MCF 10A (cell line): ENCODE measurements around the gene MYRF. TPM values are rescaled to one million over a fixed set of nuclear protein-coding genes. Genes with fewer than 3 reads are reported as not detected.

Source experiments
- BruUV-seq: library from RNA; stranded (reverse); fragments of 400-500 nt; replicated peaks from 2 replicates; lab custom pipeline; 2021; lab: Mats Ljungman, UMichigan
- CTCF ChIA-PET: fragments of 300-600 bp; sonication (Branson Sonifier 250); formaldehyde crosslinking; extraction: SDS; loops from one replicate; lab custom pipeline; 2021; ENCODE audit warnings: antibody characterized with exemption, inconsistent platforms; lab: Yijun Ruan, JAX
- POLR2A ChIA-PET: fragments of 300-600, 350-650 bp; sonication (Branson Sonifier 250); formaldehyde crosslinking; extraction: SDS; loops from one replicate; lab custom pipeline; 2020; ENCODE audit warnings: antibody characterized with exemption, inconsistent platforms; lab: Yijun Ruan, JAX
- DNase-seq: peaks from one replicate; pipeline ENCODE4 v3.0.0-alpha.2; 2018; ENCODE audit not compliant: unreplicated experiment
- H3K27ac Mint-ChIP-seq: one replicate; pipeline ENCODE4 v1.8.0; 2022; ENCODE audit warnings: mild to moderate bottlenecking, low read depth, mixed read lengths; ENCODE audit not compliant: unreplicated experiment
- H3K27me3 Mint-ChIP-seq: one replicate; pipeline ENCODE4 v1.8.0; 2022; ENCODE audit warnings: mixed read lengths; ENCODE audit not compliant: insufficient read depth, unreplicated experiment
- H3K36me3 Mint-ChIP-seq: one replicate; pipeline ENCODE4 v1.8.0; 2022; ENCODE audit warnings: mild to moderate bottlenecking, moderate library complexity, mixed read lengths; ENCODE audit not compliant: insufficient read depth, unreplicated experiment
- H3K4me1 Mint-ChIP-seq: one replicate; pipeline ENCODE4 v1.8.0; 2022; ENCODE audit warnings: mixed read lengths; ENCODE audit not compliant: insufficient read depth, unreplicated experiment
- H3K4me3 Mint-ChIP-seq: one replicate; pipeline ENCODE4 v1.8.0; 2022; ENCODE audit warnings: mild to moderate bottlenecking, moderate library complexity, mixed read lengths; ENCODE audit not compliant: unreplicated experiment
- H3K9me3 Mint-ChIP-seq: one replicate; pipeline ENCODE4 v1.8.0; 2022; ENCODE audit warnings: mixed read lengths; ENCODE audit not compliant: unreplicated experiment
- CTCF ChIP-seq: fragments of 200-600 bp; IDR thresholded peaks from one replicate; pipeline ENCODE4 v1.8.0; 2022; ENCODE audit warnings: antibody characterized with exemption, mild to moderate bottlenecking; ENCODE audit not compliant: unreplicated experiment
- intact Hi-C: fragments of 100-400 bp; cut with micrococcal nuclease; formaldehyde crosslinking; loops from 2 replicates; pipeline ENCODE4 v1.14.1; 2022
- total RNA-seq: library from RNA; stranded (reverse); gene quantifications from 2 replicates; pipeline ENCODE4 v1.2.3, GENCODE V29; 2022

Gene MYRF
- total RNA-seq, 1 experiment from 2014 or later = 0.16 TPM

- CTCF ChIA-PET = no interaction called here
- Mint-ChIP-seq H3K36me3 (no peaks in the 10 kb centered on the region), H3K27ac (no peak overlapping the region), H3K9me3 (no peaks in the 10 kb centered on the region), H3K4me3 (no peak overlapping the region), H3K4me1 (no peaks in the 10 kb centered on the region), H3K27me3 (no peaks in the 10 kb centered on the region)
- no peak for TF ChIP-seq CTCF
- POLR2A ChIA-PET = no interaction called here
- intact Hi-C loops = loop anchor here (10.0 kb wide), 1 partner anchor 255 kb away; a partner anchor contains a TSS
- DNase-seq = no peak
- BruUV-seq = no TSS peak
Measured at GRCh38 chr11:61739966-61740365, 12.5 kb upstream of the MYRF start.

- Mint-ChIP-seq H3K27me3 (no peaks in the 10 kb centered on the region), H3K4me3 (no peak overlapping the region), H3K36me3 (no peaks in the 10 kb centered on the region), H3K27ac (no peak overlapping the region), H3K4me1 (no peaks in the 10 kb centered on the region), H3K9me3 (no peaks in the 10 kb centered on the region)
- no peak for TF ChIP-seq CTCF
- POLR2A ChIA-PET = no interaction called here
- no TSS peak for BruUV-seq
- intact Hi-C loops = no loop called here
- no peak for DNase-seq
- CTCF ChIA-PET = interaction anchor here (0.6 to 1.5 kb wide), 2 partner anchors 45 to 65 kb away, joined by 3 read pairs; no protein-coding TSS in a partner anchor
Measured at GRCh38 chr11:61742391-61742790, 10.0 kb upstream of the MYRF start.

- CTCF ChIA-PET = interaction anchor here (0.6 to 3.5 kb wide), 8 partner anchors 8 to 364 kb away, joined by 3 to 10 read pairs (median 4); no protein-coding TSS in a partner anchor
- Mint-ChIP-seq H3K4me3 (no peak overlapping the region), H3K27me3 (no peaks in the 10 kb centered on the region), H3K4me1 (no peaks in the 10 kb centered on the region), H3K36me3 (no peaks in the 10 kb centered on the region), H3K27ac (no peak overlapping the region), H3K9me3 (no peaks in the 10 kb centered on the region)
- POLR2A ChIA-PET = no interaction called here
- DNase-seq = no peak
- BruUV-seq = no TSS peak
- TF ChIP-seq CTCF = no peak
- intact Hi-C loops = no loop called here
Measured at GRCh38 chr11:61743486-61744095, 8.8 kb upstream of the MYRF start.

- ChIA-PET POLR2A (no interaction called here), CTCF (interaction anchor here (0.6 to 3.5 kb wide), 7 partner anchors 7 to 106 kb away, joined by 3 to 10 read pairs (median 4); no protein-coding TSS in a partner anchor)
- no peak for DNase-seq
- H3K4me1 Mint-ChIP-seq = no peaks in the 10 kb centered on the region
- TF ChIP-seq CTCF = no peak
- no peak overlapping the region for H3K27ac Mint-ChIP-seq
- no peaks in the 10 kb centered on the region for H3K9me3 Mint-ChIP-seq
- H3K27me3 Mint-ChIP-seq = no peaks in the 10 kb centered on the region
- H3K4me3 Mint-ChIP-seq = no peak overlapping the region
- BruUV-seq = no TSS peak
- H3K36me3 Mint-ChIP-seq = no peaks in the 10 kb centered on the region
- intact Hi-C loops = no loop called here
Measured at GRCh38 chr11:61744181-61744580, 8.3 kb upstream of the MYRF start.
